HG02798 (cell line): ENCODE results near the gene FBXO24.
A peak's percentile ranks its signal among the peaks of the same experiment; 100 is the strongest.

ENCODE experiments used
- ATAC-seq: cut with Tn5 transposase; IDR thresholded peaks from one replicate; pipeline ENCODE4 v1.9.1; 2021; ENCODE audit warnings: mild to moderate bottlenecking; ENCODE audit not compliant: unreplicated experiment, poor library complexity

FBXO24 gene

DNA sequence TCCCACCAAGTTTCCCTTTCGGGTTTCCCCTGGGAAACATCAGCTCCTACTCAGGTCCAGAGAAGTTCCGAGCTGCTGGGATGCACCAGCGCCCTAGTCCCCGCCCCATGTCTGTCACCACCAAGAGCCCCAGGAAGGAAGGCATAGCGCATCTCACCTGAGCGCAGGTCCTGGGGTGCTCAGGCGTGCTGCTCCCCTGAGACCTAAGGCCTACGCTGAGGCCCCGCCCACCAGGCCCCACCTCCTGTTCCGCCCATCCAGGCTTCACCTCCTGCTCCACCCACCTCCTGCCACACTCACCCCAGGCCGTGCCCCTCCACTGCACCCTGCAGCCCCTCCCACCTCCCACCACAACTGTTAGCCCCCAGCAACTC is 56.4 kb downstream of the FBXO24 start:
- ATAC-seq, result peak; percentile 50

DNA sequence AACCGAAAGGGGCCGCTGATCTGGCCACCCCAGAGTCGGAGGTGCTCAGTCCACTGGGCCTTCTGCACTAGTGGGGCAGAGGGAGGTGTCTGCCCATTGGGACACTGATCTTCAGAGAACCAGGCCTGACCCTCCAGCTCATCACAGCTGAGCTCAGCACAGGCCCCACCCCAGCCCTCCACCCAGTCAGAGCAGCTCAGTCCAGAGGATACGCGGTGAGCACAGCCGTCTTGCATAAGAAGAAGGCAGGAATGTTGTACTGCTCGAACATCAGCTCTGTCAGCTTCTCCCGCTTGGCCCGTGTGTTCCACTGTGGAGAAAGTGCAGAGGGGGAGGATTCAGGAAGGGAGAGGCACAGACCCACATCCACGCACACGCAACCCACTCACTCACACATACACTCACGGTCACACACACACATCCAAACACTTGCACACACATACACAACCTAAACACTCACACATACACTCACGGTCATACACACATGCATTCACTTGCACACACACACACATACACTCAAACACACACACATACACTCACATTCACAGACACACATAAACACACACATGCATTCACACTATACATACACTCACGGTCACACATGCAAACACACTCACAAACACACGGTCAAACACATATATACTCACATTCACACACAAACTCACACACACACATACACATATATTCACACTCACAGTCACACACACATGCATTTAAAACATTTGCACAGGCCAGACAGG is 63.9 kb downstream of the FBXO24 start:
- no peak for ATAC-seq
